ENCODE measurements around the gene ANXA7. TPM values are rescaled to one million over a fixed set of nuclear protein-coding genes. Genes with fewer than 3 reads are reported as not detected.

ANXA7 gene
- polyA plus RNA-seq, 2 of the 4 experiments (the other 2 are of a cell fraction) = 96.2 to 150 TPM

DNA sequence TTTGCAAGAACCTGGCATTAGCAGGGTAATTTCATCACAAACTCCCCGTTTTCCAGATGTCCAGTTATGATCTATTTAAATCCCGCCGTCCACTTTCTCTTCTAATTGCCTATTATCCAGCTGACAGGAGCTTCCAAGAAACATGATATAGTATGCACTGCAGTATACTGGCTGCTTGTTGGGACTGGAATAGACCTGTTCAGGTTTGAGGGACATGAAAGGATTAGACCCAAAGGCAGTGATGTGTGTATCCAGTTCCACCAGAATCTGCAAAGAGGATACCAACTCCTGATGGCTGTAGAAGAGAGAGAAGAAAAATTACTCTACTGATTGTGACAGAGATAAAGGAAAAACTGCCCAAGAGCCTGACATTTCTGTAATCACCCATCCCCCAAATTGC lies 10.6 kb upstream of the ANXA7 start (continued):
- no peak for TF ChIP-seq ELK1 (IDR thresholded peaks at IDR 0.05; ENCODE audit: low read depth, low read length)

- DNase-seq (ENCODE audit: low read depth in 1 of 2, low spot score in 1 of 2) = no peak
- no peak for ATAC-seq
- no peak overlapping the region for H3K4me2 ChIP-seq
- H3K4me3 ChIP-seq = no peak overlapping the region
- POLR2A ChIA-PET = no interaction called here
- FAIRE-seq = no peak
- no peaks in the 10 kb centered on the region for H3K9me3 ChIP-seq
- no peak overlapping the region for H3K27ac ChIP-seq
- peaks cover 16% of the 10 kb centered on the region; the same call in 2 of the 3 replicates for H3K4me1 ChIP-seq
- TF ChIP-seq KDM1A (IDR thresholded peaks at IDR 0.05; ENCODE audit: low read depth) (no peak), ZC3H11A (IDR thresholded peaks at IDR 0.05) (no peak), KDM5A (IDR thresholded peaks at IDR 0.05) (no peak), RARB (CRISPR knock-in tag; IDR thresholded peaks at IDR 0.05) (no peak), ESRRA (IDR thresholded peaks at IDR 0.05; ENCODE audit: borderline replicate concordance, low read length) (no peak), BCL3 (IDR thresholded peaks at IDR 0.05) (no peak), HOXB5 (CRISPR knock-in tag; IDR thresholded peaks at IDR 0.05) (no peak), CHD4 (IDR thresholded peaks at IDR 0.05; ENCODE audit: borderline replicate concordance) (no peak), EHF (CRISPR knock-in tag; IDR thresholded peaks at IDR 0.05) (no peak)
- CTCF ChIA-PET = no interaction called here
These were observed 9.5 kb upstream of the ANXA7 start for GRCh38 chr10:73423309-73423708.

DNA sequence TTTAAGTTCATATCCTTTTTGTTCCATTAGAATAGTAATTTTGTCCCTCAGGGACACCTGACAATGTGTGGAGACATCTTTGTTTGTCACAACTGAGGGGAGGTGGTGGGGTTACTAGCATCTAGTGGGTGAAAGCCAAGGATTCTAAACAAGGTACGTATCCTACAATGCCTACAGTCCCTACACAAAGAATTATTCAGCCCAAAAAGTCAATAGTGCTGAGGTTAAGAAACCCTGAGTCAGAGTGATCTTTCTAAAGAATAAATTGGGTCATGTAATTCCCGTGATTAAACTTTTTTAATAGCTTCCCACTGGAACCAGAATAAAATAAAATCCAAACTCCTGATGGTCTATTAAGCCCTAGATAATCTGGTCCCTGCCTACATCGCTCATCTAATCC lies 2.7 kb upstream of the ANXA7 start:
- POLR2A ChIA-PET = no interaction called here
- H3K4me1 ChIP-seq = peaks cover 29% of the 10 kb centered on the region; the same call in 2 of the 3 replicates
- no peak for FAIRE-seq
- no peak overlapping the region for H3K4me3 ChIP-seq
- no peak overlapping the region for H3K4me2 ChIP-seq
- 80% methylated on average over 3 of the region's 3 CpGs for WGBS (ENCODE audit: missing lambda C conversion rate)
- CTCF ChIA-PET = interaction anchor here (0.7 kb wide), 1 partner anchor 8 kb away, joined by 4 read pairs; no protein-coding TSS in a partner anchor
- no peak for ATAC-seq
- no peak for DNase-seq (ENCODE audit: low read depth in 1 of 2, low spot score in 1 of 2)
- H3K27ac ChIP-seq = no peak overlapping the region
- no peaks in the 10 kb centered on the region for H3K9me3 ChIP-seq
- TF ChIP-seq, protein P1, sequence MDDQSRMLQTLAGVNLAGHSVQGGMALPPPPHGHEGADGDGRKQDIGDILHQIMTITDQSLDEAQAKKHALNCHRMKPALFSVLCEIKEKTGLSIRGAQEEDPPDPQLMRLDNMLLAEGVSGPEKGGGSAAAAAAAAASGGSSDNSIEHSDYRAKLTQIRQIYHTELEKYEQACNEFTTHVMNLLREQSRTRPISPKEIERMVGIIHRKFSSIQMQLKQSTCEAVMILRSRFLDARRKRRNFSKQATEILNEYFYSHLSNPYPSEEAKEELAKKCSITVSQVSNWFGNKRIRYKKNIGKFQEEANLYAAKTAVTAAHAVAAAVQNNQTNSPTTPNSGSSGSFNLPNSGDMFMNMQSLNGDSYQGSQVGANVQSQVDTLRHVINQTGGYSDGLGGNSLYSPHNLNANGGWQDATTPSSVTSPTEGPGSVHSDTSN (IDR thresholded peaks at IDR 0.05) = no peak
- TF ChIP-seq HOXA7 (CRISPR knock-in tag; IDR thresholded peaks at IDR 0.05) = no peak
- no peak for TF ChIP-seq HMGXB4 (CRISPR knock-in tag; IDR thresholded peaks at IDR 0.05; ENCODE audit: borderline replicate concordance)
- TF ChIP-seq, protein P2, sequence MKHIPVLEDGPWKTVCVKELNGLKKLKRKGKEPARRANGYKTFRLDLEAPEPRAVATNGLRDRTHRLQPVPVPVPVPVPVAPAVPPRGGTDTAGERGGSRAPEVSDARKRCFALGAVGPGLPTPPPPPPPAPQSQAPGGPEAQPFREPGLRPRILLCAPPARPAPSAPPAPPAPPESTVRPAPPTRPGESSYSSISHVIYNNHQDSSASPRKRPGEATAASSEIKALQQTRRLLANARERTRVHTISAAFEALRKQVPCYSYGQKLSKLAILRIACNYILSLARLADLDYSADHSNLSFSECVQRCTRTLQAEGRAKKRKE (CRISPR knock-in tag; IDR thresholded peaks at IDR 0.05; ENCODE audit: low read depth) = no peak
- TF ChIP-seq CBX8 (IDR thresholded peaks at IDR 0.05) = no peak
- TF ChIP-seq BCL3 (IDR thresholded peaks at IDR 0.05) = no peak
- TF ChIP-seq CHD2 (IDR thresholded peaks at IDR 0.05; ENCODE audit: low read length, partially characterized antibody) = no peak
- TF ChIP-seq RFX5 (IDR thresholded peaks at IDR 0.05) = no peak
- no peak for TF ChIP-seq HEYL (CRISPR knock-in tag; IDR thresholded peaks at IDR 0.05)
- TF ChIP-seq EHF (CRISPR knock-in tag; IDR thresholded peaks at IDR 0.05) = no peak
- TF ChIP-seq ZNF302 (CRISPR knock-in tag; IDR thresholded peaks at IDR 0.05) = no peak
- TF ChIP-seq KDM1A (IDR thresholded peaks at IDR 0.05; ENCODE audit: low read depth) = no peak
- TF ChIP-seq CEBPB (IDR thresholded peaks at IDR 0.05) = no peak
- TF ChIP-seq SMC3 (IDR thresholded peaks at IDR 0.05) = no peak
- TF ChIP-seq RAD21 (conservative IDR thresholded peaks at IDR 0.05 in 1 of 2, IDR thresholded peaks at IDR 0.05 in 1 of 2) = no peak
- no peak for TF ChIP-seq CBX2 (IDR thresholded peaks at IDR 0.05; ENCODE audit: borderline replicate concordance, low read depth)
- TF ChIP-seq CTCF (IDR thresholded peaks at IDR 0.05) = no peak

Data from A549 (cell line).